Gastroesophageal sphincter (tissue), 3 donors: ENCODE measurements around the gene PLEKHA7.

Experiments used
- CTCF ChIP-seq, 4 experiments: fragments of 200-600 bp in 2 of 4; fragments of 450-650 bp in 2 of 4; sonication (generic) in 1 of 4; IDR thresholded peaks; one replicate each; pipeline ENCODE4 v1.5.1; 2017 to 2019; ENCODE audit warnings: antibody characterized with exemption in 4 of 4, mild to moderate bottlenecking in 2 of 4, moderate library complexity in 2 of 4
- POLR2AphosphoS5 ChIP-seq: sonication (generic); formaldehyde crosslinking; IDR thresholded peaks from one replicate; pipeline ENCODE4 v1.6.1; 2017; ENCODE audit warnings: antibody characterized with exemption

- TF ChIP-seq CTCF (IDR thresholded peaks at IDR 0.05) (no peak), POLR2AphosphoS5 (no peak)
Measured at GRCh38 chr11:16854979-16855378, 159.2 kb downstream of the PLEKHA7 start.
